Measurements from ENCODE around the gene TAF4B.

TAF4B gene

GRCh38 chr18:26357960-26358359 lies 131.7 kb downstream of the TAF4B start:
- Histone ChIP-seq H3K27ac (ENCODE audit: extremely low read depth, low read depth, low read length) (no peak overlapping the region), H3K4me1 (ENCODE audit: control insufficient read depth, insufficient read depth, low read length) (no peaks in the 10 kb centered on the region), H3K4me3 (ENCODE audit: low read depth, low read length) (no peak overlapping the region), H3K36me3 (ENCODE audit: control insufficient read depth in 2 of 2, insufficient read depth in 1 of 2, low read length in 2 of 2) (peaks cover 0 to 6% of the 10 kb centered on the region in 2 experiments; a peak in 1 of 3 replicates), H3K9me3 (ENCODE audit: control insufficient read depth, insufficient read depth, low read depth, low read length) (no peaks in the 10 kb centered on the region)
- ChIA-PET POLR2A (no interaction called here), CTCF (no interaction called here)
- TF ChIP-seq ZNF623 (tag by site-specific recombination; IDR thresholded peaks at IDR 0.05) (no peak), ZSCAN18 (tag by site-specific recombination; IDR thresholded peaks at IDR 0.05) (no peak), BCL6B (tag by site-specific recombination; IDR thresholded peaks at IDR 0.05) (no peak), ZNF660 (tag by site-specific recombination; IDR thresholded peaks at IDR 0.05) (no peak), ZNF18 (tag by site-specific recombination; IDR thresholded peaks at IDR 0.05) (no peak), ATF2 (tag by site-specific recombination; IDR thresholded peaks at IDR 0.05; ENCODE audit: low read depth) (no peak), ZNF548 (tag by site-specific recombination; IDR thresholded peaks at IDR 0.05) (no peak), ZNF37A (tag by site-specific recombination; IDR thresholded peaks at IDR 0.05) (no peak), ZNF521 (tag by site-specific recombination; IDR thresholded peaks at IDR 0.05) (no peak), WT1 (tag by site-specific recombination; IDR thresholded peaks at IDR 0.05) (no peak), ZBTB11 (tag by site-specific recombination; conservative IDR thresholded peaks at IDR 0.05; ENCODE audit: low read depth) (no peak), ZNF19 (tag by site-specific recombination; IDR thresholded peaks at IDR 0.05; ENCODE audit: low read depth) (no peak), ZNF26 (tag by site-specific recombination; IDR thresholded peaks at IDR 0.05) (no peak)

- H3K27ac ChIP-seq (ENCODE audit: extremely low read depth, low read depth, low read length) = no peak overlapping the region
- no peak overlapping the region for H3K4me3 ChIP-seq (ENCODE audit: low read depth, low read length)
- CTCF ChIA-PET = no interaction called here
- POLR2A ChIA-PET = no interaction called here
- H3K36me3 ChIP-seq (ENCODE audit: control insufficient read depth in 2 of 2, insufficient read depth in 1 of 2, low read length in 2 of 2) = peaks cover 1 to 6% of the 10 kb centered on the region in 2 experiments; a peak in 2 of 3 replicates
- no peaks in the 10 kb centered on the region for H3K9me3 ChIP-seq (ENCODE audit: control insufficient read depth, insufficient read depth, low read depth, low read length)
- no peaks in the 10 kb centered on the region for H3K4me1 ChIP-seq (ENCODE audit: control insufficient read depth, insufficient read depth, low read length)
- TF ChIP-seq ZSCAN5A (tag by site-specific recombination; IDR thresholded peaks at IDR 0.05) (no peak), SP2 (tag by site-specific recombination; IDR thresholded peaks at IDR 0.05) (no peak), SCRT1 (tag by site-specific recombination; IDR thresholded peaks at IDR 0.05; ENCODE audit: borderline replicate concordance) (no peak), IKZF3 (tag by site-specific recombination; IDR thresholded peaks at IDR 0.05) (no peak), HOXA7 (CRISPR knock-in tag; IDR thresholded peaks at IDR 0.05; ENCODE audit: borderline replicate concordance) (no peak), ZNF449 (tag by site-specific recombination; IDR thresholded peaks at IDR 0.05) (no peak), ZNF302 (tag by site-specific recombination; IDR thresholded peaks at IDR 0.05; ENCODE audit: low read depth) (no peak)
These were observed 135.8 kb downstream of the TAF4B start for GRCh38 chr18:26362021-26362420.

Data from HEK293 (cell line).